ENCODE results near the gene NPBWR2.
"Not testable (repeated sequence)": the region's sequence is repeated elsewhere in the genome, so short reads cannot be mapped to it uniquely, and the experiment has no call there.

The NPBWR2 gene

GRCh38 chr20:64119301-64119680 is 11.9 kb upstream of the NPBWR2 start:
- ATAC-seq: no peak
- no peak for DNase-seq

- not testable (repeated sequence) for DNase-seq, ATAC-seq
Measured at GRCh38 chr20:64117432-64117777, 10.0 kb upstream of the NPBWR2 start.

- ATAC-seq: no peak
- DNase-seq: no peak
Measured at GRCh38 chr20:64116541-64117431, 9.4 kb upstream of the NPBWR2 start.

- ATAC-seq (no peak), DNase-seq (no peak)
Measured at GRCh38 chr20:64116016-64116415, 8.7 kb upstream of the NPBWR2 start.

GRCh38 chr20:64115171-64115911 is 8.0 kb upstream of the NPBWR2 start:
- ATAC-seq (no peak), DNase-seq (no peak)

- no peak for ATAC-seq
- DNase-seq: no peak
Measured at GRCh38 chr20:64114356-64114971, 7.1 kb upstream of the NPBWR2 start.

- DNase-seq: no peak
- ATAC-seq: no peak
Measured at GRCh38 chr20:64113796-64114355, 6.5 kb upstream of the NPBWR2 start.

- DNase-seq: no peak
- ATAC-seq: no peak
Measured at GRCh38 chr20:64113444-64113775, 6.0 kb upstream of the NPBWR2 start.

GRCh38 chr20:64112691-64113443 is 5.5 kb upstream of the NPBWR2 start:
- DNase-seq (no peak), ATAC-seq (no peak)

GRCh38 chr20:64111841-64112641 is 4.7 kb upstream of the NPBWR2 start:
- ATAC-seq (no peak), DNase-seq (no peak)

GRCh38 chr20:64110411-64111068 is 3.2 kb upstream of the NPBWR2 start:
- ATAC-seq: no peak
- DNase-seq: no peak

GRCh38 chr20:64109831-64110391 is 2.5 kb upstream of the NPBWR2 start:
- no peak for DNase-seq

GRCh38 chr20:64108731-64109681 is 1.6 kb upstream of the NPBWR2 start:
- DNase-seq (no peak), ATAC-seq (no peak)

More at GRCh38 chr20:64109831-64110391, 2.5 kb upstream of the NPBWR2 start:
- ATAC-seq: no peak

- no peak for ATAC-seq
- no peak for DNase-seq
Measured at GRCh38 chr20:64107736-64108457, 532 bp upstream of the NPBWR2 start.

- DNase-seq (peak; percentile 2), ATAC-seq (no peak)
Measured at GRCh38 chr20:64106435-64106961, 867 bp downstream of the NPBWR2 start.

- DNase-seq (no peak), ATAC-seq (no peak)
Measured at GRCh38 chr20:64105846-64106434, 1.4 kb downstream of the NPBWR2 start.

GRCh38 chr20:64104667-64105451 is 2.5 kb downstream of the NPBWR2 start:
- peak; percentile 2 for DNase-seq

More at GRCh38 chr20:64104667-64105451, 2.5 kb downstream of the NPBWR2 start:
- ATAC-seq: no peak

Data from stimulated activated naive CD8-positive, alpha-beta T cell treated with anti-CD3 and anti-CD28 coated beads, Interleukin-15, Interleukin-2, amounts not matched to agents 100 U/mL and 50 U/mL, for 24 hours (primary cell).